MM.1S (cell line): ENCODE results near the gene CIT.

ENCODE experiments used
- DNase-seq: peaks from one replicate; pipeline ENCODE4 v3.0.0-alpha.2; 2015
- H2AFZ ChIP-seq: fragments of 300-600 bp; sonication (generic); 2 replicates; pipeline ENCODE4 v1.6.0; 2016; ENCODE audit warnings: antibody characterized with exemption, low read length
- H3F3A ChIP-seq: fragments of 300-600 bp; sonication (generic); 2 replicates; pipeline ENCODE4 v1.6.1; 2016; ENCODE audit warnings: mild to moderate bottlenecking, antibody characterized with exemption, low read length, moderate library complexity, mixed read lengths; ENCODE audit not compliant: insufficient read depth
- H3K27ac ChIP-seq: fragments of 300-600 bp; sonication (generic); 2 replicates; pipeline ENCODE4 v1.5.1; 2016; ENCODE audit warnings: mild to moderate bottlenecking, low read length
- H3K27me3 ChIP-seq: fragments of 300-600 bp; sonication (generic); replicated peaks from 2 replicates; pipeline ENCODE4 v1.6.0; 2016; ENCODE audit warnings: low read length; ENCODE audit not compliant: insufficient read depth
- H3K36me3 ChIP-seq: fragments of 300-600 bp; sonication (generic); replicated peaks from 2 replicates; pipeline ENCODE4 v1.6.1; 2016; ENCODE audit warnings: mild to moderate bottlenecking, low read length, mixed read lengths; ENCODE audit not compliant: insufficient read depth
- H3K4me1 ChIP-seq: fragments of 300-600 bp; sonication (generic); 2 replicates; pipeline ENCODE4 v1.6.1; 2016; ENCODE audit warnings: low read length, mixed read lengths
- H3K4me2 ChIP-seq: fragments of 300-600 bp; sonication (generic); 2 replicates; pipeline ENCODE4 v1.6.0; 2016; ENCODE audit warnings: low read depth, low read length
- H3K4me3 ChIP-seq: fragments of 300-600 bp; sonication (generic); 2 replicates; pipeline ENCODE4 v1.5.1; 2016; ENCODE audit warnings: low read length, mixed read lengths
- H3K79me2 ChIP-seq: fragments of 300-600 bp; sonication (generic); 2 replicates; pipeline ENCODE4 v1.6.1; 2016; ENCODE audit warnings: mixed run types, low read length, mixed read lengths
- H3K9ac ChIP-seq: fragments of 300-600 bp; sonication (generic); 2 replicates; pipeline ENCODE4 v1.6.1; 2016; ENCODE audit warnings: low read length, mixed read lengths
- H3K9me2 ChIP-seq: fragments of 300-600 bp; sonication (generic); replicated peaks from 2 replicates; pipeline ENCODE4 v1.6.1; 2016; ENCODE audit warnings: mild to moderate bottlenecking, low read length, mixed read lengths; ENCODE audit not compliant: insufficient read depth
- H3K9me3 ChIP-seq: fragments of 300-600 bp; sonication (generic); replicated peaks from 2 replicates; pipeline ENCODE4 v1.6.1; 2016; ENCODE audit warnings: mild to moderate bottlenecking, low read length, mixed read lengths; ENCODE audit not compliant: insufficient read depth
- H4K20me1 ChIP-seq: fragments of 300-600 bp; sonication (generic); 2 replicates; pipeline ENCODE4 v1.6.1; 2016; ENCODE audit warnings: mild to moderate bottlenecking, low read length, moderate library complexity, mixed read lengths; ENCODE audit not compliant: insufficient read depth
- EZH2 ChIP-seq: fragments of 300-600 bp; sonication (generic); optimal IDR thresholded peaks from 2 replicates; pipeline ENCODE3; 2017; ENCODE audit warnings: low read depth, mild to moderate bottlenecking, antibody characterized with exemption, low read length, mixed read lengths
- EZH2phosphoT487 ChIP-seq: fragments of 300-600 bp; sonication (generic); IDR thresholded peaks from 2 replicates; pipeline ENCODE4 v1.6.1; 2018; ENCODE audit warnings: antibody characterized with exemption, low read length
- TF ChIP-seq, protein P1 (sequence below): fragments of 300-600 bp; sonication (generic); IDR thresholded peaks from 2 replicates; pipeline ENCODE4 v1.5.1; 2016; ENCODE audit warnings: antibody characterized with exemption, low read length, mixed read lengths

CIT gene

DNA sequence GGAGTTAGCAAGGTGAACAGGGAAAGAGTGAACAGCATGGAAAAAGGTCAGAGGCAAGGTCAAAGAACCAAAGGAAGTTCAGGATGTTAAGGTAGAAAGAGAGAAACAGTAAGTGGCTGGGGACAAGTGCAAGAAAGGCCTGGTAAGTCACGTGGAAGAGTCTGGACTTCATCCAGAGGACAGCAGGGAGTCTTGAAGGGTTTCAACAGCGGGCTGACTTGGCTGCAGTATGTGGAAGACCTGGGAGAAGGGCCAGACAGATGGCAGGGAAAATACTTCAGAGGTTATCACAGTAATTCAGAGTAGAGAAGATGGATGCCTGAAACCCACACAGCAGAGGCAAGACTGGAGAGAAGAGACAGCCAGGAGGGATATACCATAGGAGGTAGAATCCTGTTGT lies 34.0 kb downstream of the CIT start:
- Histone ChIP-seq H4K20me1 (no peaks in the 10 kb centered on the region), H3F3A (no peaks in the 10 kb centered on the region), H3K36me3 (no peaks in the 10 kb centered on the region), H3K9me2 (no peaks in the 10 kb centered on the region), H3K27ac (no peak overlapping the region), H3K9ac (no peak overlapping the region), H2AFZ (no peak overlapping the region), H3K27me3 (no peaks in the 10 kb centered on the region), H3K9me3 (no peaks in the 10 kb centered on the region), H3K79me2 (no peaks in the 10 kb centered on the region), H3K4me3 (no peak overlapping the region), H3K4me1 (no peaks in the 10 kb centered on the region), H3K4me2 (no peak overlapping the region)
- no peak for DNase-seq
- TF ChIP-seq EZH2 (no peak), EZH2phosphoT487 (no peak)
- TF ChIP-seq, protein P1, sequence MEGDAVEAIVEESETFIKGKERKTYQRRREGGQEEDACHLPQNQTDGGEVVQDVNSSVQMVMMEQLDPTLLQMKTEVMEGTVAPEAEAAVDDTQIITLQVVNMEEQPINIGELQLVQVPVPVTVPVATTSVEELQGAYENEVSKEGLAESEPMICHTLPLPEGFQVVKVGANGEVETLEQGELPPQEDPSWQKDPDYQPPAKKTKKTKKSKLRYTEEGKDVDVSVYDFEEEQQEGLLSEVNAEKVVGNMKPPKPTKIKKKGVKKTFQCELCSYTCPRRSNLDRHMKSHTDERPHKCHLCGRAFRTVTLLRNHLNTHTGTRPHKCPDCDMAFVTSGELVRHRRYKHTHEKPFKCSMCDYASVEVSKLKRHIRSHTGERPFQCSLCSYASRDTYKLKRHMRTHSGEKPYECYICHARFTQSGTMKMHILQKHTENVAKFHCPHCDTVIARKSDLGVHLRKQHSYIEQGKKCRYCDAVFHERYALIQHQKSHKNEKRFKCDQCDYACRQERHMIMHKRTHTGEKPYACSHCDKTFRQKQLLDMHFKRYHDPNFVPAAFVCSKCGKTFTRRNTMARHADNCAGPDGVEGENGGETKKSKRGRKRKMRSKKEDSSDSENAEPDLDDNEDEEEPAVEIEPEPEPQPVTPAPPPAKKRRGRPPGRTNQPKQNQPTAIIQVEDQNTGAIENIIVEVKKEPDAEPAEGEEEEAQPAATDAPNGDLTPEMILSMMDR, result no peak

DNA sequence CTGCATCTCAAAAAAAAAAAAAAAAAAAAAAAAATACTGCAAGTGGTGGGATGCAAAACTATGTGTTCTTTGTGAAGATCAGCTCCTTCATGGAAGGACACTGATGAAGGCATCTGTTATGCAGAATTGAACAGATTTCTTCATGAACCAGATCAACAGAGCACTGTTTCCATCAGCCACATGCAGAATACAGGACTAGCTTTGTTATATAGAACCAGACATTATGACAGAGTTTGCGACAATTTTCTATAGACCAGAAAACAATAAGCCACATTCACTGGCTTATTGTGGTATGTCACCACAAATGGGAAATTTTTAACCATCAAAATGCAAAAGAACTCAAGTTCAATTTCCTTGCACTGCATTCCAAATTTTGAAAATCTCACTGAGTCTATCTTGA lies 34.7 kb downstream of the CIT start:
- Histone ChIP-seq H3K4me3 (no peak overlapping the region), H3K4me1 (no peaks in the 10 kb centered on the region), H3K9ac (no peak overlapping the region), H3K9me3 (no peaks in the 10 kb centered on the region), H3K4me2 (no peak overlapping the region), H4K20me1 (no peaks in the 10 kb centered on the region), H3K9me2 (no peaks in the 10 kb centered on the region), H3F3A (no peaks in the 10 kb centered on the region), H3K27ac (no peak overlapping the region), H3K79me2 (no peaks in the 10 kb centered on the region), H3K36me3 (no peaks in the 10 kb centered on the region), H3K27me3 (no peaks in the 10 kb centered on the region), H2AFZ (no peak overlapping the region)
- no peak for DNase-seq
- TF ChIP-seq EZH2phosphoT487, result no peak
- TF ChIP-seq EZH2, result no peak
- TF ChIP-seq, protein P1, result no peak

DNA sequence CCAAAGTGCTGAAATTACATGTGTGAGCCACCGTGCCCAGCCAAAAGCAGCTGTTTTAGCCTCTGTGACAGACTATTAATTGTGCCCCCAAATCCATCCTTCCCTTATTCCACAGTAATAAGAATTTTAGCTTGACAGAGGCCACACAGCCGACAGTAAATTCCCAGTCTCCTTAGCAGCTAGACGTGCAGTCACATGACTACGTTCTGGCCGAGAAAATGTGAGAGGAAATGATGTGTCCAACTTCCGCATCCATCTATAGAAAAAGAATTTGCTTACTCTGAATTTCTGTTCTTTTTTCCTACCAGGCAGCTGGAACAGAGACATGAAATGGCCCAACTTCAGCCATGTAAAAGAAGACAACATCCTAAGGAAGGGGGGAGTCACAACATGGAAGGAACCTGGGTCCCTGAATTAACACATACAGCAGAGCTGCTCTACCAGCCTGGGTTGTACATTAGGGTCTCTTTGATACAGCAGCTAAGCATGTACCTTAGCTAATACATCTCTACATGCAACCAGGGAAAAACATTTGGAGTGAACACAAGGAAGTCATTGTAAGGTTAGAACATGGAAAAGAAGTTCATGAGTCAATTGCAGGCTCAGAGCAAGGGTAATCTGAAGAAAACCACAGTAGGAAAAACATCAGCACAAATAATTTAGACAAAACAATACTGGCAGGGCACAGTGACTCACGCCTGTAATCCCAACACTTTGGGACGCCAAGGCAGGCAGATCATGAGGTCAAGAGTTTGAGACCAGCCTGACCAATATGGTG lies 35.5 kb downstream of the CIT start:
- Histone ChIP-seq H3K9me2 (no peaks in the 10 kb centered on the region), H3K9ac (no peak overlapping the region), H3K9me3 (no peaks in the 10 kb centered on the region), H3K79me2 (no peaks in the 10 kb centered on the region), H4K20me1 (no peaks in the 10 kb centered on the region), H3K4me1 (no peaks in the 10 kb centered on the region), H3K4me3 (no peak overlapping the region), H3F3A (no peaks in the 10 kb centered on the region), H3K27me3 (no peaks in the 10 kb centered on the region), H3K27ac (no peak overlapping the region), H3K36me3 (no peaks in the 10 kb centered on the region), H3K4me2 (no peak overlapping the region), H2AFZ (no peak overlapping the region)
- no peak for DNase-seq
- TF ChIP-seq EZH2phosphoT487 (no peak), EZH2 (no peak)
- TF ChIP-seq, protein P1, result no peak
